22Rv1 (cell line): ENCODE results near the gene TRAPPC14.

ENCODE experiments used
- ZFX ChIP-seq: fragments of 450-650 bp; IDR thresholded peaks from 2 replicates; pipeline ENCODE4 v1.6.1; 2017; ENCODE audit warnings: antibody characterized with exemption, borderline replicate concordance
- TF ChIP-seq, protein P1 (sequence below): fragments of 450-650 bp; IDR thresholded peaks from 2 replicates; pipeline ENCODE4 v1.5.1; 2017; ENCODE audit warnings: mild to moderate bottlenecking

DNA sequence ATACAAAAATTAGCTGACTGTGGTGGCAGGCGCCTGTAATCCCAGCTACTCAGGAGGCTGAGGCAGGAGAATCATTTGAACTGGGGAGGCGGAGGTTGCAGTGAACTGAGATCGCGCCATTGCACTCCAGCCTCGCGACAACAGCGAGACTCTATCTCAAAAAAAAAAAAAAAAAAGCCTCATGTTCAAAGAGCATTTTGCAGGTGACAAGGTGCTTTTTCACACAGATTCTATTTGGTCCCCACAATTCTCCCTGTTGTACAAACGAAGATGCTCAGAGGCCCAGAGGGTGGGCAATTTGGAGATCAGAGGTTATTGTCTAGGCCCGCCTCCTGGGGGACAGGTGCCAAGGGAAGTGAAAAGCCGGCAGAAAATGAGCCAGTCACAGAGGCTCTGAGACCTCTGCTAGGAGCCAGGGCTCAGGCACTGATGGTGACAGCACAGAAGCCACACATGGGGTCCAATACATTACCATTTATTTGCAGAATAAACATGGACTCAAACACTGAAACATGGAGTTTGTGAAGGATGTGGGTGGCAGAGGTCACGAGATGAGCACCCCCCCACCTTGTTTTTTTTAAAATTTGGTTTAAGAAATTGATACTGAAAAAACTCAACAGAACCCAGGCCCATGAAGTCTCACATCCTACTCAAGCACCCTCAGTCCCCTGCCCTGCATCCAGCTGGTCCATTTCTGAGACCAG is 10.8 kb upstream of the TRAPPC14 start:
- TF ChIP-seq, protein P1, sequence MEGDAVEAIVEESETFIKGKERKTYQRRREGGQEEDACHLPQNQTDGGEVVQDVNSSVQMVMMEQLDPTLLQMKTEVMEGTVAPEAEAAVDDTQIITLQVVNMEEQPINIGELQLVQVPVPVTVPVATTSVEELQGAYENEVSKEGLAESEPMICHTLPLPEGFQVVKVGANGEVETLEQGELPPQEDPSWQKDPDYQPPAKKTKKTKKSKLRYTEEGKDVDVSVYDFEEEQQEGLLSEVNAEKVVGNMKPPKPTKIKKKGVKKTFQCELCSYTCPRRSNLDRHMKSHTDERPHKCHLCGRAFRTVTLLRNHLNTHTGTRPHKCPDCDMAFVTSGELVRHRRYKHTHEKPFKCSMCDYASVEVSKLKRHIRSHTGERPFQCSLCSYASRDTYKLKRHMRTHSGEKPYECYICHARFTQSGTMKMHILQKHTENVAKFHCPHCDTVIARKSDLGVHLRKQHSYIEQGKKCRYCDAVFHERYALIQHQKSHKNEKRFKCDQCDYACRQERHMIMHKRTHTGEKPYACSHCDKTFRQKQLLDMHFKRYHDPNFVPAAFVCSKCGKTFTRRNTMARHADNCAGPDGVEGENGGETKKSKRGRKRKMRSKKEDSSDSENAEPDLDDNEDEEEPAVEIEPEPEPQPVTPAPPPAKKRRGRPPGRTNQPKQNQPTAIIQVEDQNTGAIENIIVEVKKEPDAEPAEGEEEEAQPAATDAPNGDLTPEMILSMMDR, result peak; percentile 3; the same call in 1 of the 2 replicates
- no peak for TF ChIP-seq ZFX
